Measurements from ENCODE around the gene PPM1J. TPM values are rescaled to one million over a fixed set of nuclear protein-coding genes. Genes with fewer than 3 reads are reported as not detected.

PPM1J gene
- polyA plus RNA-seq, 1 of the 3 experiments (the other 2 are of a cell fraction), result 5.3 TPM

DNA sequence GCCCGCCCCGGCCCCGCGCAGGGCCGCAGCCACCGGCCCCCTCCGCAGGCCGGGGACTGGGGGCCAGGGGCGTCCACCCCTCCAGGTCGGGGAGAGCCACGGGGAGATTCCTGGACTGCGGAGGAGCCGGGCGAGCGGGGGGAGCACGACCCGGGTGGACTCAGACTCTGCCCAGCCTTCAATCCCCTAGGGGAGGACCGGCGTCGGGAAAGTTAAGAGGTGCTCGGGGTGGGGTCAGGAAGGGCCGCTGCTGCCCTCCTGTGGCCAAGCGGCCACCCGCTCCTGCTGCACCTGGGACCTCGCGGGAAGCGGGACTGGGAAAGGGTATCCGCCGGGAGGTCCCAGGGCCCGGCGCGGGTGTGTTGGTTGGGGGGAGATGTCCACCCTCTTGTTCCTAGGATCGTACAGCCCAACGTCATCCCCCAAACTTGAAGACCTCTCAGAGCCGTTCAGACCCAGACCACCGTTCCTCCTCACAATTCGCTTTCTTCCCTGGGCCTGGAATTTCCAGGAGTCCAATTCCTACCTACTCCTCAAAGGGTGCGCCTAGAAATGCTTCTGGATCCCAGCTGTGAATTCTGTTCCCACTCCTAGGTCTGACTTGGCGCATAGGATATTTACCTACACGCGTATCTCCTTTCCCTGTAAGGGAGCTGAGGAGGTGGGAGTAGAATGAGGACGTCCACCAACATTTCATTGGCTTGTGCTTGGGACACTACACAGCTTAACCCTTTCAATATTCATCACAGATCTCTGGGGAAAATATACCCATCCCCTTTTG, 7.7 kb downstream of the PPM1J start:
- no peaks in the 10 kb centered on the region for H3K9me3 ChIP-seq
- H3K4me2 ChIP-seq, result peak overlapping the region; percentile 96
- ChIA-PET POLR2A (interaction anchor here (1.0 to 1.3 kb wide), 2 partner anchors 33 kb away, joined by 3 to 4 read pairs; partner anchors contain the start of gene MOV10), CTCF (interaction anchor here (0.6 to 6.2 kb wide), 23 partner anchors 8 to 349 kb away, joined by 3 to 51 read pairs (median 4); partner anchors contain the start of genes CTTNBP2NL, MOV10, PPM1J and ST7L)
- H3K36me3 ChIP-seq (replicated peaks in 1 of 2; ENCODE audit: control insufficient read depth in 1 of 2, insufficient read depth in 2 of 2, low read length in 1 of 2), result peaks cover 13 to 17% of the 10 kb centered on the region in 2 experiments
- peak overlapping the region; percentile 89 for H2AFZ ChIP-seq (ENCODE audit: low read depth)
- 14% methylated on average over 33 of the region's 42 CpGs for WGBS (ENCODE audit: low lambda C conversion rate)
- H3K9ac ChIP-seq, result peak overlapping the region; percentile 98
- DNase-seq, result peak; percentile 96
- H3K9me2 ChIP-seq, result no peaks in the 10 kb centered on the region
- peaks cover 16% of the 10 kb centered on the region for H3F3A ChIP-seq (replicated peaks; ENCODE audit: insufficient read depth)
- H3K79me2 ChIP-seq (ENCODE audit: insufficient read depth), result peaks cover 42% of the 10 kb centered on the region
- peak overlapping the region; percentile 93 to 94 for H3K4me3 ChIP-seq (ENCODE audit: low read depth in 2 of 2, low read length in 1 of 2)
- H3K4me1 ChIP-seq (ENCODE audit: control insufficient read depth in 1 of 2, insufficient read depth in 2 of 2, low read depth in 1 of 2, low read length in 1 of 2), result peaks cover 10 to 34% of the 10 kb centered on the region in 2 experiments; a peak in 3 of 4 replicates
- H3K27me3 ChIP-seq (ENCODE audit: insufficient read depth), result no peaks in the 10 kb centered on the region
- peak overlapping the region; percentile 42 to 77; a peak in 3 of 4 replicates for H3K27ac ChIP-seq (ENCODE audit: low read depth in 2 of 2, low read length in 1 of 2)
- peaks cover 11% of the 10 kb centered on the region for H4K20me1 ChIP-seq (ENCODE audit: insufficient read depth)
- TF ChIP-seq GABPA (IDR thresholded peaks at IDR 0.05; ENCODE audit: low read depth), result no peak; the same call in 1 of the 2 replicates
- no peak for TF ChIP-seq TCF12 (IDR thresholded peaks at IDR 0.05)
- TF ChIP-seq, protein P1, sequence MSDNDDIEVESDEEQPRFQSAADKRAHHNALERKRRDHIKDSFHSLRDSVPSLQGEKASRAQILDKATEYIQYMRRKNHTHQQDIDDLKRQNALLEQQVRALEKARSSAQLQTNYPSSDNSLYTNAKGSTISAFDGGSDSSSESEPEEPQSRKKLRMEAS (IDR thresholded peaks at IDR 0.05; ENCODE audit: low read depth), result peak; percentile 24; the same call in 1 of the 2 replicates
- TF ChIP-seq, protein P2, sequence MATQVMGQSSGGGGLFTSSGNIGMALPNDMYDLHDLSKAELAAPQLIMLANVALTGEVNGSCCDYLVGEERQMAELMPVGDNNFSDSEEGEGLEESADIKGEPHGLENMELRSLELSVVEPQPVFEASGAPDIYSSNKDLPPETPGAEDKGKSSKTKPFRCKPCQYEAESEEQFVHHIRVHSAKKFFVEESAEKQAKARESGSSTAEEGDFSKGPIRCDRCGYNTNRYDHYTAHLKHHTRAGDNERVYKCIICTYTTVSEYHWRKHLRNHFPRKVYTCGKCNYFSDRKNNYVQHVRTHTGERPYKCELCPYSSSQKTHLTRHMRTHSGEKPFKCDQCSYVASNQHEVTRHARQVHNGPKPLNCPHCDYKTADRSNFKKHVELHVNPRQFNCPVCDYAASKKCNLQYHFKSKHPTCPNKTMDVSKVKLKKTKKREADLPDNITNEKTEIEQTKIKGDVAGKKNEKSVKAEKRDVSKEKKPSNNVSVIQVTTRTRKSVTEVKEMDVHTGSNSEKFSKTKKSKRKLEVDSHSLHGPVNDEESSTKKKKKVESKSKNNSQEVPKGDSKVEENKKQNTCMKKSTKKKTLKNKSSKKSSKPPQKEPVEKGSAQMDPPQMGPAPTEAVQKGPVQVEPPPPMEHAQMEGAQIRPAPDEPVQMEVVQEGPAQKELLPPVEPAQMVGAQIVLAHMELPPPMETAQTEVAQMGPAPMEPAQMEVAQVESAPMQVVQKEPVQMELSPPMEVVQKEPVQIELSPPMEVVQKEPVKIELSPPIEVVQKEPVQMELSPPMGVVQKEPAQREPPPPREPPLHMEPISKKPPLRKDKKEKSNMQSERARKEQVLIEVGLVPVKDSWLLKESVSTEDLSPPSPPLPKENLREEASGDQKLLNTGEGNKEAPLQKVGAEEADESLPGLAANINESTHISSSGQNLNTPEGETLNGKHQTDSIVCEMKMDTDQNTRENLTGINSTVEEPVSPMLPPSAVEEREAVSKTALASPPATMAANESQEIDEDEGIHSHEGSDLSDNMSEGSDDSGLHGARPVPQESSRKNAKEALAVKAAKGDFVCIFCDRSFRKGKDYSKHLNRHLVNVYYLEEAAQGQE (IDR thresholded peaks at IDR 0.05; ENCODE audit: low read depth, low read length), result no peak
- 0 out of 2 replicates have a peak, but pooled peaks have one; percentile 12 for TF ChIP-seq TAF1 (IDR thresholded peaks at IDR 0.05; ENCODE audit: borderline replicate concordance, low read depth, low read length)
- TF ChIP-seq NRF1 (IDR thresholded peaks at IDR 0.05; ENCODE audit: low read depth, low read length), result peak; percentile 2; the same call in 1 of the 2 replicates
- TF ChIP-seq SIN3A (IDR thresholded peaks at IDR 0.05; ENCODE audit: borderline replicate concordance, low read depth, low read length), result peak; percentile 73; the same call in 1 of the 2 replicates
- no peak for TF ChIP-seq EZH2phosphoT487 (IDR thresholded peaks at IDR 0.05; ENCODE audit: borderline replicate concordance, low read depth)
- TF ChIP-seq ELF1 (IDR thresholded peaks at IDR 0.05), result peak; percentile 48; the same call in 1 of the 2 replicates
- TF ChIP-seq POLR2AphosphoS5 (IDR thresholded peaks at IDR 0.05; ENCODE audit: low read depth, low read length), result peak; percentile 11; the same call in 1 of the 2 replicates
- no peak for TF ChIP-seq NFIC (IDR thresholded peaks at IDR 0.05; ENCODE audit: borderline replicate concordance)
- TF ChIP-seq, protein P3, sequence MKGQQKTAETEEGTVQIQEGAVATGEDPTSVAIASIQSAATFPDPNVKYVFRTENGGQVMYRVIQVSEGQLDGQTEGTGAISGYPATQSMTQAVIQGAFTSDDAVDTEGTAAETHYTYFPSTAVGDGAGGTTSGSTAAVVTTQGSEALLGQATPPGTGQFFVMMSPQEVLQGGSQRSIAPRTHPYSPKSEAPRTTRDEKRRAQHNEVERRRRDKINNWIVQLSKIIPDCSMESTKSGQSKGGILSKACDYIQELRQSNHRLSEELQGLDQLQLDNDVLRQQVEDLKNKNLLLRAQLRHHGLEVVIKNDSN (IDR thresholded peaks at IDR 0.05; ENCODE audit: borderline replicate concordance, low read depth), result no peak
- TF ChIP-seq, protein P4, sequence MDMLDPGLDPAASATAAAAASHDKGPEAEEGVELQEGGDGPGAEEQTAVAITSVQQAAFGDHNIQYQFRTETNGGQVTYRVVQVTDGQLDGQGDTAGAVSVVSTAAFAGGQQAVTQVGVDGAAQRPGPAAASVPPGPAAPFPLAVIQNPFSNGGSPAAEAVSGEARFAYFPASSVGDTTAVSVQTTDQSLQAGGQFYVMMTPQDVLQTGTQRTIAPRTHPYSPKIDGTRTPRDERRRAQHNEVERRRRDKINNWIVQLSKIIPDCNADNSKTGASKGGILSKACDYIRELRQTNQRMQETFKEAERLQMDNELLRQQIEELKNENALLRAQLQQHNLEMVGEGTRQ (IDR thresholded peaks at IDR 0.05; ENCODE audit: borderline replicate concordance, low read depth, low read length), result no peak
- TF ChIP-seq YY1 (IDR thresholded peaks at IDR 0.05; ENCODE audit: low read depth), result no peak
- TF ChIP-seq, protein P5, sequence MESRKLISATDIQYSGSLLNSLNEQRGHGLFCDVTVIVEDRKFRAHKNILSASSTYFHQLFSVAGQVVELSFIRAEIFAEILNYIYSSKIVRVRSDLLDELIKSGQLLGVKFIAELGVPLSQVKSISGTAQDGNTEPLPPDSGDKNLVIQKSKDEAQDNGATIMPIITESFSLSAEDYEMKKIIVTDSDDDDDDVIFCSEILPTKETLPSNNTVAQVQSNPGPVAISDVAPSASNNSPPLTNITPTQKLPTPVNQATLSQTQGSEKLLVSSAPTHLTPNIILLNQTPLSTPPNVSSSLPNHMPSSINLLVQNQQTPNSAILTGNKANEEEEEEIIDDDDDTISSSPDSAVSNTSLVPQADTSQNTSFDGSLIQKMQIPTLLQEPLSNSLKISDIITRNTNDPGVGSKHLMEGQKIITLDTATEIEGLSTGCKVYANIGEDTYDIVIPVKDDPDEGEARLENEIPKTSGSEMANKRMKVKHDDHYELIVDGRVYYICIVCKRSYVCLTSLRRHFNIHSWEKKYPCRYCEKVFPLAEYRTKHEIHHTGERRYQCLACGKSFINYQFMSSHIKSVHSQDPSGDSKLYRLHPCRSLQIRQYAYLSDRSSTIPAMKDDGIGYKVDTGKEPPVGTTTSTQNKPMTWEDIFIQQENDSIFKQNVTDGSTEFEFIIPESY (IDR thresholded peaks at IDR 0.05; ENCODE audit: borderline replicate concordance, low read depth), result peak; percentile 73; the same call in 1 of the 2 replicates
- no peak for TF ChIP-seq MEF2A (IDR thresholded peaks at IDR 0.05; ENCODE audit: borderline replicate concordance, low read depth)
- TF ChIP-seq, protein P6, sequence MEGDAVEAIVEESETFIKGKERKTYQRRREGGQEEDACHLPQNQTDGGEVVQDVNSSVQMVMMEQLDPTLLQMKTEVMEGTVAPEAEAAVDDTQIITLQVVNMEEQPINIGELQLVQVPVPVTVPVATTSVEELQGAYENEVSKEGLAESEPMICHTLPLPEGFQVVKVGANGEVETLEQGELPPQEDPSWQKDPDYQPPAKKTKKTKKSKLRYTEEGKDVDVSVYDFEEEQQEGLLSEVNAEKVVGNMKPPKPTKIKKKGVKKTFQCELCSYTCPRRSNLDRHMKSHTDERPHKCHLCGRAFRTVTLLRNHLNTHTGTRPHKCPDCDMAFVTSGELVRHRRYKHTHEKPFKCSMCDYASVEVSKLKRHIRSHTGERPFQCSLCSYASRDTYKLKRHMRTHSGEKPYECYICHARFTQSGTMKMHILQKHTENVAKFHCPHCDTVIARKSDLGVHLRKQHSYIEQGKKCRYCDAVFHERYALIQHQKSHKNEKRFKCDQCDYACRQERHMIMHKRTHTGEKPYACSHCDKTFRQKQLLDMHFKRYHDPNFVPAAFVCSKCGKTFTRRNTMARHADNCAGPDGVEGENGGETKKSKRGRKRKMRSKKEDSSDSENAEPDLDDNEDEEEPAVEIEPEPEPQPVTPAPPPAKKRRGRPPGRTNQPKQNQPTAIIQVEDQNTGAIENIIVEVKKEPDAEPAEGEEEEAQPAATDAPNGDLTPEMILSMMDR (IDR thresholded peaks at IDR 0.05), result peak; percentile 84
- TF ChIP-seq, protein P7, sequence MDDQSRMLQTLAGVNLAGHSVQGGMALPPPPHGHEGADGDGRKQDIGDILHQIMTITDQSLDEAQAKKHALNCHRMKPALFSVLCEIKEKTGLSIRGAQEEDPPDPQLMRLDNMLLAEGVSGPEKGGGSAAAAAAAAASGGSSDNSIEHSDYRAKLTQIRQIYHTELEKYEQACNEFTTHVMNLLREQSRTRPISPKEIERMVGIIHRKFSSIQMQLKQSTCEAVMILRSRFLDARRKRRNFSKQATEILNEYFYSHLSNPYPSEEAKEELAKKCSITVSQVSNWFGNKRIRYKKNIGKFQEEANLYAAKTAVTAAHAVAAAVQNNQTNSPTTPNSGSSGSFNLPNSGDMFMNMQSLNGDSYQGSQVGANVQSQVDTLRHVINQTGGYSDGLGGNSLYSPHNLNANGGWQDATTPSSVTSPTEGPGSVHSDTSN (IDR thresholded peaks at IDR 0.05), result no peak
- TF ChIP-seq EP300 (IDR thresholded peaks at IDR 0.05; ENCODE audit: borderline replicate concordance in 1 of 2, low read depth in 1 of 2, low read length in 1 of 2), result no peak
- TF ChIP-seq RCOR1 (IDR thresholded peaks at IDR 0.05; ENCODE audit: low read length), result peak; percentile 29; the same call in 1 of the 2 replicates

Data from SK-N-SH (cell line).